CD4-positive, alpha-beta T cell treated with Interleukin-2 at 100 ng/mL for 4 hours (primary cell): ENCODE data around the gene METAP2.
"Not testable (repeated sequence)": the region's sequence is repeated elsewhere in the genome, so short reads cannot be mapped to it uniquely, and the experiment has no call there.

Experiments used
- DNase-seq: peaks from one replicate; pipeline ENCODE4 v3.0.0-alpha.2; 2020; ENCODE audit warnings: low spot score

METAP2 gene

GRCh38 chr12:95473884-95474659 is at the start of gene METAP2:
METAP2 (plus strand) TSS chr12:95474152; CDS start chr12:95474180, 28 bp downstream.
- DNase-seq, result peak; percentile 92

GRCh38 chr12:95424271-95424994 is 49.5 kb upstream of the METAP2 start:
- DNase-seq, result no peak

DNA sequence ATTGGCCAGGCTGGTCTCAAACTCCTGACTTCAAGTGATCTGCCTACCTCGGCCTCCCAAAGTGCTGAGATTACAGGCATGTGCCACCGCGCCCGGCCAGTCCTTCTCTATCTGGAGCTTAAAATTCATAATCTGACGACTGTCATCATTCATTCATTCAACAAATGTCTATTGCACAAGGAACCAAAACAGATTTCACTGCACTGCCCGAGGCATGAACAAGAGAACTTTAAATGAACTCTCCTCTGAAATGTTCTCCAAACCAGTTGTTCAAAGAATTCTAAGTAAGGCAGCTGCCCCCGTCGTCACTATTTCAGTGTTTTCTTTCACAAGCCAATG is 44.8 kb upstream of the METAP2 start:
- DNase-seq, result no peak

DNA sequence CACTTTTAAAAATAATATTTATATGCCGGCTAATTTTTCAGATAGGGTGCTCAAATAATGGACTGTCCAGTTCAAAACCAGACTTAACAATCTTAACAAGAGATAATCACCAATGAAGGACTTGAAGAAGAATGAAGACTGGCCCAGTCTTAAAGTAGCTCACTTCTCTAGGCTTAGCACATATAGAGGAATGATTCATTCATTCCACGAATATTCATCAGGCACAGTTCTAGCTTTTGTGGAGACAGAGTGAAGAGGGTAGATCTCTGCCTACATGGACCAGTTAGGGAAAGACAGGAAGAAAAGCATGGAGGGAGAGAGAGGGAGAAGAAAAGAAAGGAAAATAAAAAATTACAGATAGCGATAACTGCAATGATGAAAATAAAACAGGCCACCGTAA is 42.8 kb upstream of the METAP2 start:
- DNase-seq, result no peak

DNA sequence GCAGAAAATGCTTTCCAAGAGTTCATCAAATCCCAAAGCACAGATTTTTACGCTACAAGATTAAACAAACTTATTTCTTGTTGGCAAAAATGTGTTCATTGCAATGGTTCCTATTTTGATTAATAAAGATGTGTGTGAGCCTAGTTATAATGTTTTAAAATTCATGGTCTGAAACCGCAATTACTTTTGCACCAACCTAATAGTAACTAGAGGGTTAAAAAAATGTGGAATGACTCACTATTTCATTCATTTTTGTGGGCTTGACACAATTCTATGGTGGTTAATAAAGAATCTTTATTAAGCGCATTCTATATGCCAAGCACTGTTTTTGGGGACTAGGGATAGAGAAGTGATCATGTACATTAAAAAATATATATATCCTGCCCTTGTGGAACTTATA is 38.6 kb upstream of the METAP2 start:
- no peak for DNase-seq

DNA sequence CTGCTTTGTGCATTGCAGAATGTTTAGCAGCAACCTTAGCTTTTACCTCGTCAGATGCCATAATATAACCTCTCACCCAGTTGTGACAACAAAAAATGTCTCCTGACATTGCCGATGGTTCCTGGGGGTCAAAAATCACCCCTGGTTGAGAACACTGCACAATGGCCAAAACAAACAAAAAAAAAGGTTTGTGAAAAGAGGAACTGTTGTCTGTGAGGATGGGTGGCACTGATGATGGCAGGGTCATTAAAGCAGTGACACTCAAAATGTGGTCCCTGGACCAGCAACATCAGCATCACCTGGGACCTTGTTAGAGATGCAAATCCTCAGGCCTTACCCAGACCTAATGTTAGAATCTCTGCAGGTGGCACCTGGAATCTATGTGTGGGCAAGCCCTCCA is 36.4 kb upstream of the METAP2 start:
- no peak for DNase-seq

GRCh38 chr12:95439461-95440230 is 34.3 kb upstream of the METAP2 start:
- DNase-seq, result no peak

- DNase-seq, result no peak
Measured at GRCh38 chr12:95440401-95440800, 33.6 kb upstream of the METAP2 start.

DNA sequence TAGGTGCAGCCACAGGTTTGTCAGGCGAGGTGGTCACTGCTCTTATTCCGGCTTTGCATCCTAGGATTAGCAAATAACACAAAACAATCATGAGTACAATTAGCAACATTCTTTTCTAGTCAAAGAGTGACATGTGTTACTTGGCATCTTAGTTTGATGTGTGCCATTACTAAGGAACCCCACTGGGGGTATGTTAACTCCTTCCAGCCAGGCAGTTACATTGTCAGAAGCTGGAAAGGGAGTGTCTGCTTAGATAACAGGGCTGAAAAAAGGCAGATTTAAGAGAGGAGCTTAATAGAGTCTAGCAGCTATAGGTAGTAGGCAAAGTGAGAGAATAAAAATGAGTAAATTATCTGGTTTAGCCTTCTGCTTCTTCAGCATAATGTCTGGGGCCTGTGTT is 30.5 kb upstream of the METAP2 start:
- no peak for DNase-seq

DNA sequence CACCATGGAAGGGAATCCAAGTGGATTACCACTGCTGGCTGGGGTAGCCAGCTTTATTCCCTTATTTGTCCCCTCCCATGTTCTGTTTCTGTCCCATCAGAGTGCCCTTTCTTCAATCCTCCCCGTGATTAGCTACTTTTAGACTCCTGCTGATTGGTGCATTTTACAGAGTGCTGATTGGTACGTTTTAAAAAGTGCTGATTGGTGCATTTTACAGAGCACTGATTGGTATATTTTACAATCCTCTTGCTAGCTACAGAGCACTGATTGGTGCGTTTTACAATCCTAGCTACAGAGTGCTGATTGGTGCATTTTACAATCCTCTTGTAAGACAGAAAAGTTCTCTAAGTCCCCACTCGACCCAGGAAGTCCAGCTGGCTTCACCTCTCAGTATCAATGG is 28.9 kb upstream of the METAP2 start:
- DNase-seq, result not testable (repeated sequence)

GRCh38 chr12:95445884-95446505 is 28.0 kb upstream of the METAP2 start:
- no peak for DNase-seq

DNA sequence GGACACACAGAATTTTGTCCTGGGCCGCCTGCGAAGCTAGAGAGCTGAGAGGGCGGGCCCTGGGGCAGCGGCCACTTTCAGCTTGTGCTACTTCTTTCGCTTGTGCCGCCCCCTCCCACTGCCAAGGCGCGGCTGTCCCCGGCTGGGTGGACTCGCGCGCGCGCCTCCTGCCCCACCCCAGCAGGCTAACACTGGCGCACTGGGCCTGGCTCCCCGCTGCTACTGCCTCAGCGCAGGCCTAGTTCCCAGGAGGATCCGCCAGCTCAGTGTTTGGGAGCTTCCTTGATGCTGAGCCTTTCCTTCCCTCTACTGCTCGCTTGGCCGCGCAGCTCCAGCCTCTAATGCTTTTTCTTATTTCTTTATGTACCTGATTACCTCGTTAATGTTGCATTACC is 27.4 kb upstream of the METAP2 start:
- DNase-seq, result no peak

- not testable (repeated sequence) for DNase-seq
Measured at GRCh38 chr12:95449656-95450055, 24.3 kb upstream of the METAP2 start.

DNA sequence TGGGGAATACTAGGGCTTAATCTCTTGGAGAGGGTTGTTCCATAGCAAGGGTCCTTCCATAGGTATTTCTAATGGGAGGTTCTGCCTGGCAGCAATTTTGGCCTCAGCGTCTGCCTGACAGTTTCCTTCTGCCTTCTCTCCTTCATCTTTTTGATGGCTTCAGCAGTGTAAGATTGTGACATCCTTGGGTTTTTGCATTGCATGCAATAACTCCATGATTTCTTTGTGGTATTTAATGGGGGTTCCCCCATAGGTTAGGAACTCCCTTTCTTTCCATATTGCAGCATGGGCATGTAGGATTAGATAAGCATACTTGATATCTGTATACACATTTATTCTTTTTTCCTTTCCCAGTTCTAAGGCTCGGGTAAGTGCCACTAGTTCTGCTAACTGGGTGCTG is 21.5 kb upstream of the METAP2 start:
- DNase-seq, result not testable (repeated sequence)

DNA sequence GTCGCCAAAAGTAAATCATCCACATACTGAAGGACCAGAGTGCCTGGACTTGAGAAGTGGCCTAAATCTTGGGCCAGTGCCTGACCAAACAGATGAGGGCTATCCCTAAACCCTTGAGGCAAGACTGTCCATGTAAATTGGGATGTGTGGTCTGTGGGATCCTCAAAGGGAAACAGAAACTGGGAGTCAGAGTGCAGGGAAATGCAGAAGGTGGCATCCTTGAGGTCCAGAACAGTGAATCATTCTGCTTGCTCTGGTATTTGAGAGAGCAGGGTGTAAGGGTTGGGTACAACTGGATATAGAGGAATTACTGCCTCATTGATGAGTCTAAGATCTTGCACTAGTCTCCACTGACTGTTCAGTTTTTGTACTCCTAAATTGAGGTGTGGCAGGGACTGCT is 20.1 kb upstream of the METAP2 start:
- DNase-seq, result not testable (repeated sequence)

- DNase-seq, result not testable (repeated sequence)
Measured at GRCh38 chr12:95454780-95455215, 19.2 kb upstream of the METAP2 start.

DNA sequence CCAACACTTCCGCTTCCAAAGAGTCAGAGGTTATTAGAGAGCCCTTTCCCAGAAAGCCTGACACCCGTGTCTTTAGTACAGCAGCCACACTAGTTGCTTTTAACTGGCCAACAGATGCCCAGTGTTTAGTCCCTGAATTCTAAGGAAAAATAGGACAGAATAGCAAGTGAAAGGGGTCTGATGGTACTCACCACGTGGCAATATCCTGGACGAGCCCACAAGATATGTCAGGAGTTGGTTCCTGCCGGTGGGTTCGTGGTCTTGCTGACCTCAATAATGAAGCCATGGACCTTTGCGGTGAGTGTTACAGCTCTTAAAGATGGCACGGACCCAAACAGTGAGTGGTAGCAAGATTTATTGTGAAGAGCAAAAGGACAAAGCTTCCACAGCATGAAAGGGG is 16.3 kb upstream of the METAP2 start:
- DNase-seq, result not testable (repeated sequence)

- DNase-seq, result no peak
Measured at GRCh38 chr12:95458761-95459160, 15.2 kb upstream of the METAP2 start.

DNA sequence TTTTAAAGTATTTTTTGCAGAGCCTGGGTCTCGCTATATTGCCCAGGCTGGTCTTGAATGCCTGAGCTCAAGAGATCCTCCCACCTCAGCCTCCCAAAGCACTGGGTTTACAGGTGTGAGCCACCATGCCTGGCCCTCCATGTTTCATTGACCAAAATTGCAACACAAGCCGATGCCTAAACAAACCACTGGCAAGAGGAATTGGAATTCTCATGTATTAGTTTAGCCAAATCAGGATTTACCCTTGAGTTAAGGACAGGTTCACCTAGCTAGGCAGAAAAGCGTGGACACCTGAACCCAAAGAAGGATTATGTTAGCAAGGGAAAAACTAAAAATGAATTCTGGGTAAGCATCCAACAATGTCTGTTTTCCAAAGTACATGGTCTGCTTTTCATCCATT is 14.6 kb upstream of the METAP2 start:
- DNase-seq, result no peak

DNA sequence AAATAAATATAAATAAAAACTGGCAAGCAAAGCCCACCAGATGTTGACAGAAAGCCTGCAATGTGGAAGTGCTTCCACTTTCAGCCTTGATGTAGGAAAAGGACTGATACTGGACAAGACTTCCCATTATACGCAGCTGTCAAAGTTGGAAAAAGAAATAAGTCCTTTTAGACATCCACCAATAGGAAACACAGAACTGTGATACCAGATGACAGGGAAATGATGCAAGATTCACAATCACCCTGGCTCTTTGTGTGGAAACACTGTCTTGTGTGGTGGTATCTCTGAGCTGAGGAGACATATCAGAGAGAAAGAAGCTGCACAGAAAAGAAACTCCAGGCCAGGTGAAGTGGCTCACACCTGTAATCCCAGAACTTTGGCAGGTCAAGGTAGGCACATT is 13.8 kb upstream of the METAP2 start:
- no peak for DNase-seq

DNA sequence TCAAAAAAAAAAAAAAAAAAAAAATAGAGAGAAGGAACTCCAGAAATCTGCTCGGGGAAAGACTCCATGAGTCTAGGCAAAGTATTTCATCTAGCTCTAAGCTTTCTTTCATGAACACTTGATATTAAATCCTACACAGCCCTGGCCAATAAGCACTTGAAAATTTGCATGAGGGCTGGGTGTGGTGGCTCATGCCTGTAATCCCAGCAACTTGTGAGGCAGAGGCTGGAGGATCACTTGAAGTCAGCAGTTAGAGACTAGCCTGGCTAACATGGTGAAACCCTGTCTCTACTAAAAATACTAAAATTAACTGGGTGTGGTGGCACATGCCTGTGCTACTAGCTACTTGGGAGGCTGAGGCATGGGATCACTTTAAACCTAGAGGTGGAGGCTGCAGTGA is 13.1 kb upstream of the METAP2 start:
- DNase-seq, result no peak

DNA sequence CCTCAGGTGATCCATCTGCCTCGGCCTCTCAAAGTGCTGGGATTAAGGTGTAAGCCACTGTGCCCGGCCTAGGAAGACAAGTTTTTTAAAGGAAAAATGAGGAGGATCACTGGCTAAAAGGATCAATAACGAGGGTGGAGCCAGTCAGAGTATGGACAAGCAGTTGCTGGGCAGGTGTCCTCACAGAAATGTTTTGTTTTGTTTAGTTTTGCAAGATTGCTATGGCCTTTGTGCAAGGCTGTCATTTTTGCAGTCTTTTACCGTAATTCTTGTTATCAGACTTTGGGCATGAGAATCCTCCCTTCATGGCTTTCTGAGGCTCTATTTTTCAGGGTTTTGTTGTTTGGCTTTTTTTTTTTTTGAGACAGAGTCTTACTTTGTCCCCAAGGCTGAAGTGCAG is 11.9 kb upstream of the METAP2 start:
- no peak for DNase-seq
